Calu3 (cell line): ENCODE results near the gene AZGP1. TPM values are rescaled to one million over a fixed set of nuclear protein-coding genes. Genes with fewer than 3 reads are reported as not detected.

ENCODE experiments used
- BruUV-seq: library from RNA; stranded (reverse); fragments of 400-500 nt; replicated peaks from 2 replicates; lab custom pipeline; 2021; lab: Mats Ljungman, UMichigan
- CTCF ChIA-PET: fragments of 300-600 bp; sonication (Branson Sonifier 250); formaldehyde crosslinking; loops from one replicate; lab custom pipeline; 2022; ENCODE audit warnings: antibody characterized with exemption; lab: Charles Lee
- DNase-seq: peaks from one replicate; pipeline ENCODE4 v3.0.0; 2022
- H3K27ac Mint-ChIP-seq: one replicate; pipeline ENCODE4 v1.8.0; 2022; ENCODE audit warnings: mixed read lengths; ENCODE audit not compliant: unreplicated experiment
- H3K27me3 Mint-ChIP-seq: one replicate; pipeline ENCODE4 v1.8.0; 2022; ENCODE audit warnings: mixed read lengths; ENCODE audit not compliant: unreplicated experiment
- H3K36me3 Mint-ChIP-seq: one replicate; pipeline ENCODE4 v1.8.0; 2022; ENCODE audit warnings: mild to moderate bottlenecking, moderate library complexity, mixed read lengths; ENCODE audit not compliant: insufficient read depth, unreplicated experiment
- H3K4me1 Mint-ChIP-seq: one replicate; pipeline ENCODE4 v1.8.0; 2022; ENCODE audit warnings: mild to moderate bottlenecking, low read depth, mixed read lengths; ENCODE audit not compliant: unreplicated experiment
- H3K4me3 Mint-ChIP-seq: one replicate; pipeline ENCODE4 v1.8.0; 2022; ENCODE audit warnings: mild to moderate bottlenecking, low read depth, moderate library complexity, mixed read lengths; ENCODE audit not compliant: unreplicated experiment
- H3K9me3 Mint-ChIP-seq: one replicate; pipeline ENCODE4 v1.8.0; 2022; ENCODE audit warnings: low read depth, mixed read lengths; ENCODE audit not compliant: unreplicated experiment
- CTCF ChIP-seq: fragments of 200-600 bp; IDR thresholded peaks from one replicate; pipeline ENCODE4 v1.8.0; 2022; ENCODE audit warnings: antibody characterized with exemption; ENCODE audit not compliant: unreplicated experiment
- intact Hi-C: fragments of 100-400 bp; cut with micrococcal nuclease; formaldehyde crosslinking; loops from one replicate; pipeline ENCODE4 v1.10.0; 2022; ENCODE audit not compliant: unreplicated experiment
- total RNA-seq: library from RNA; stranded (reverse); gene quantifications from 2 replicates; pipeline ENCODE4 v1.2.3, GENCODE V29; 2022

The AZGP1 gene
- total RNA-seq, 1 experiment from 2014 or later: 25.6 TPM

- Mint-ChIP-seq H3K36me3 (peaks cover 44% of the 10 kb centered on the region), H3K9me3 (no peaks in the 10 kb centered on the region), H3K4me1 (peaks cover 9% of the 10 kb centered on the region), H3K4me3 (no peak overlapping the region), H3K27ac (no peak overlapping the region), H3K27me3 (no peaks in the 10 kb centered on the region)
- no peak for TF ChIP-seq CTCF
- BruUV-seq: no TSS peak
- intact Hi-C loops: no loop called here
- no peak for DNase-seq
- CTCF ChIA-PET: interaction anchor here (0.6 kb wide), 1 partner anchor 1866 kb away, joined by 6 read pairs; no protein-coding TSS in a partner anchor
Observed at GRCh38 chr7:100021297-100021696, 45.5 kb upstream of the AZGP1 start.

- H3K9me3 Mint-ChIP-seq: no peaks in the 10 kb centered on the region
- H3K4me3 Mint-ChIP-seq: no peak overlapping the region
- CTCF ChIA-PET: interaction anchor here (0.6 kb wide), 2 partner anchors 19 to 24 kb away, joined by 3 read pairs; no protein-coding TSS in a partner anchor
- intact Hi-C loops: no loop called here
- DNase-seq: no peak
- no TSS peak for BruUV-seq
- peaks cover 43% of the 10 kb centered on the region for H3K36me3 Mint-ChIP-seq
- no peak for TF ChIP-seq CTCF
- peaks cover 9% of the 10 kb centered on the region for H3K4me1 Mint-ChIP-seq
- no peak overlapping the region for H3K27ac Mint-ChIP-seq
- no peaks in the 10 kb centered on the region for H3K27me3 Mint-ChIP-seq
Observed at GRCh38 chr7:100019908-100020307, 44.1 kb upstream of the AZGP1 start.

GRCh38 chr7:100017875-100018274 is 42.0 kb upstream of the AZGP1 start:
- CTCF ChIA-PET: no interaction called here
- no peak overlapping the region for H3K27ac Mint-ChIP-seq
- H3K4me1 Mint-ChIP-seq: peaks cover 9% of the 10 kb centered on the region
- no peak for TF ChIP-seq CTCF
- peaks cover 36% of the 10 kb centered on the region for H3K36me3 Mint-ChIP-seq
- H3K9me3 Mint-ChIP-seq: no peaks in the 10 kb centered on the region
- no peaks in the 10 kb centered on the region for H3K27me3 Mint-ChIP-seq
- intact Hi-C loops: no loop called here
- no peak overlapping the region for H3K4me3 Mint-ChIP-seq
- BruUV-seq: no TSS peak
- DNase-seq: no peak

- TF ChIP-seq CTCF: no peak
- CTCF ChIA-PET: interaction anchor here (0.7 kb wide), 1 partner anchor 549 kb away, joined by 3 read pairs; no protein-coding TSS in a partner anchor
- no peak overlapping the region for H3K4me3 Mint-ChIP-seq
- H3K36me3 Mint-ChIP-seq: peaks cover 37% of the 10 kb centered on the region
- BruUV-seq: no TSS peak
- peaks cover 9% of the 10 kb centered on the region for H3K4me1 Mint-ChIP-seq
- no peak overlapping the region for H3K27ac Mint-ChIP-seq
- no peak for DNase-seq
- intact Hi-C loops: no loop called here
- H3K9me3 Mint-ChIP-seq: no peaks in the 10 kb centered on the region
- H3K27me3 Mint-ChIP-seq: no peaks in the 10 kb centered on the region
Observed at GRCh38 chr7:100017300-100017699, 41.5 kb upstream of the AZGP1 start.
